HepG2 (cell line): ENCODE results near the gene SMARCD1.

ENCODE experiments used
- CTCF ChIP-seq: sonication (generic); formaldehyde crosslinking; IDR thresholded peaks from 2 replicates; pipeline ENCODE4 v1.5.0; 2020; ENCODE audit warnings: mild to moderate bottlenecking, missing genetic modification reagents, moderate library complexity
- FOSL1 ChIP-seq: sonication (generic); formaldehyde crosslinking; IDR thresholded peaks from 2 replicates; pipeline ENCODE4 v1.9.0; 2021; ENCODE audit warnings: missing genetic modification reagents, borderline replicate concordance
- FOXK1 ChIP-seq: sonication (generic); formaldehyde crosslinking; IDR thresholded peaks from 2 replicates; pipeline ENCODE4 v1.4.0; 2020; ENCODE audit warnings: low read depth, missing genetic modification reagents, borderline replicate concordance
- FOXP1 ChIP-seq, 2 experiments: fragments of 450-650 bp in 1 of 2; IDR thresholded peaks; 2 replicates each; pipeline ENCODE4 v1.6.1; 2017 to 2018; ENCODE audit warnings: antibody characterized with exemption in 1 of 2
- HDAC2 ChIP-seq: sonication (generic); formaldehyde crosslinking; IDR thresholded peaks from 2 replicates; pipeline ENCODE4 v1.4.0; 2020; ENCODE audit warnings: missing genetic modification reagents
- HES4 ChIP-seq: sonication (generic); formaldehyde crosslinking; IDR thresholded peaks from 2 replicates; pipeline ENCODE4 v1.9.0; 2021; ENCODE audit warnings: mild to moderate bottlenecking, missing genetic modification reagents, borderline replicate concordance
- HOMEZ ChIP-seq: IDR thresholded peaks from 2 replicates; pipeline ENCODE4 v1.6.1; 2016; ENCODE audit warnings: low read depth
- PBX3 ChIP-seq: sonication (generic); formaldehyde crosslinking; IDR thresholded peaks from 2 replicates; pipeline ENCODE4 v1.8.1; 2023; ENCODE audit warnings: missing genetic modification reagents, inconsistent platforms, borderline replicate concordance
- POLR2A ChIP-seq, 2 experiments: IDR thresholded peaks; 2 replicates each; pipeline ENCODE4 v1.6.1; 2011; ENCODE audit warnings: low read depth in 2 of 2, low read length in 2 of 2, mild to moderate bottlenecking in 1 of 2, moderate library complexity in 1 of 2; ENCODE audit not compliant: insufficient read depth in 1 of 2
- POLR2AphosphoS5 ChIP-seq: IDR thresholded peaks from 2 replicates; pipeline ENCODE4 v1.6.1; 2012; ENCODE audit warnings: low read depth, low read length
- TAF1 ChIP-seq: sonication (generic); formaldehyde crosslinking; IDR thresholded peaks from 2 replicates; pipeline ENCODE4 v1.4.0; 2020; ENCODE audit warnings: missing genetic modification reagents
- ZNF558 ChIP-seq: sonication (generic); formaldehyde crosslinking; IDR thresholded peaks from 2 replicates; pipeline ENCODE4 v1.9.0; 2022; ENCODE audit warnings: mild to moderate bottlenecking, missing genetic modification reagents, borderline replicate concordance

GRCh38 chr12:50119387-50119786 lies 34.2 kb downstream of the SMARCD1 start:
- no peak for TF ChIP-seq TAF1 (CRISPR knock-in tag)
- no peak for TF ChIP-seq FOXP1 (IDR thresholded peaks at IDR 0.05)
- TF ChIP-seq FOXP1 (CRISPR knock-in tag; IDR thresholded peaks at IDR 0.05) = no peak
- no peak for TF ChIP-seq HDAC2 (CRISPR knock-in tag)
- no peak for TF ChIP-seq FOSL1
- no peak for TF ChIP-seq HOMEZ (CRISPR knock-in tag)
- no peak for TF ChIP-seq HES4 (CRISPR knock-in tag)
- TF ChIP-seq ZNF558 (CRISPR knock-in tag) = no peak
- TF ChIP-seq POLR2A (IDR thresholded peaks at IDR 0.05; ENCODE audit: insufficient read depth in 1 of 2, low read depth in 2 of 2, low read length in 2 of 2) = no peak
- TF ChIP-seq FOXK1 (CRISPR knock-in tag) = no peak
- no peak for TF ChIP-seq POLR2AphosphoS5
- TF ChIP-seq PBX3 (CRISPR knock-in tag) = no peak
- TF ChIP-seq CTCF (CRISPR knock-in tag) = no peak
